Ishikawa (cell line): ENCODE results near the gene KRT28.

Source experiments
- CEBPB ChIP-seq: IDR thresholded peaks from 2 replicates; pipeline ENCODE4 v1.6.1; 2012
- CREB1 ChIP-seq: IDR thresholded peaks from 2 replicates; pipeline ENCODE4 v1.6.1; 2012; ENCODE audit warnings: low read depth
- EGR1 ChIP-seq: IDR thresholded peaks from 2 replicates; pipeline ENCODE4 v1.6.1; 2012
- EP300 ChIP-seq: IDR thresholded peaks from 2 replicates; pipeline ENCODE4 v1.6.1; 2012; ENCODE audit warnings: borderline replicate concordance
- FOXM1 ChIP-seq: IDR thresholded peaks from 2 replicates; pipeline ENCODE4 v1.6.1; 2012; ENCODE audit warnings: low read depth, borderline replicate concordance
- MAX ChIP-seq: IDR thresholded peaks from 2 replicates; pipeline ENCODE4 v1.6.1; 2012
- NFIC ChIP-seq: IDR thresholded peaks from 2 replicates; pipeline ENCODE4 v1.6.1; 2012
- RAD21 ChIP-seq: IDR thresholded peaks from 2 replicates; pipeline ENCODE4 v1.6.1; 2012; ENCODE audit warnings: low read depth
- REST ChIP-seq: IDR thresholded peaks from 2 replicates; pipeline ENCODE4 v1.6.1; 2012; ENCODE audit warnings: low read depth, mild to moderate bottlenecking
- TAF1 ChIP-seq: IDR thresholded peaks from 2 replicates; pipeline ENCODE4 v1.6.1; 2012; ENCODE audit warnings: low read depth, mild to moderate bottlenecking
- TCF12 ChIP-seq: IDR thresholded peaks from 2 replicates; pipeline ENCODE4 v1.6.1; 2012; ENCODE audit warnings: low read depth
- TEAD4 ChIP-seq: IDR thresholded peaks from 2 replicates; pipeline ENCODE4 v1.6.1; 2012
- USF1 ChIP-seq: IDR thresholded peaks from 2 replicates; pipeline ENCODE4 v1.6.1; 2012
- YY1 ChIP-seq: IDR thresholded peaks from 2 replicates; pipeline ENCODE4 v1.6.1; 2012; ENCODE audit warnings: low read depth
- ZBTB7A ChIP-seq: IDR thresholded peaks from 2 replicates; pipeline ENCODE4 v1.6.1; 2012; ENCODE audit warnings: low read depth

The KRT28 gene

GRCh38 chr17:40825599-40825998, 25.8 kb upstream of the KRT28 start:
- no peak for TF ChIP-seq FOXM1
- no peak for TF ChIP-seq USF1
- TF ChIP-seq ZBTB7A, result no peak
- TF ChIP-seq CREB1, result no peak
- no peak for TF ChIP-seq TAF1
- no peak for TF ChIP-seq RAD21

- TF ChIP-seq ZBTB7A, result no peak
- TF ChIP-seq YY1, result no peak
- no peak for TF ChIP-seq REST
- TF ChIP-seq CEBPB, result no peak
- no peak for TF ChIP-seq EP300
- TF ChIP-seq EGR1, result no peak
- no peak for TF ChIP-seq USF1
Measured at GRCh38 chr17:40824015-40824832, 24.5 kb upstream of the KRT28 start.

GRCh38 chr17:40822132-40822812, 22.5 kb upstream of the KRT28 start, which contains the start of gene KRT10:
KRT10 (minus strand) TSS chr17:40822614; CDS start chr17:40822585, 29 bp downstream.
- TF ChIP-seq TCF12, result no peak
- peak; percentile 46; the same call in 1 of the 2 replicates for TF ChIP-seq REST

- TF ChIP-seq FOXM1 (no peak), TEAD4 (no peak), TAF1 (no peak), ZBTB7A (no peak), USF1 (no peak), EGR1 (no peak), TCF12 (no peak)
Measured at GRCh38 chr17:40821536-40821935, 21.8 kb upstream of the KRT28 start.

- no peak for TF ChIP-seq ZBTB7A
- no peak for TF ChIP-seq YY1
- TF ChIP-seq CREB1, result no peak
- no peak for TF ChIP-seq EP300
- no peak for TF ChIP-seq CEBPB
Measured at GRCh38 chr17:40820228-40820838, 20.6 kb upstream of the KRT28 start.

GRCh38 chr17:40819528-40820125, 19.9 kb upstream of the KRT28 start:
- TF ChIP-seq FOXM1, result no peak
- no peak for TF ChIP-seq CEBPB
- TF ChIP-seq NFIC, result no peak
- TF ChIP-seq EGR1, result no peak
- TF ChIP-seq ZBTB7A, result no peak
- TF ChIP-seq TEAD4, result no peak
- no peak for TF ChIP-seq TAF1
- TF ChIP-seq REST, result no peak
- TF ChIP-seq USF1, result no peak
- TF ChIP-seq CREB1, result no peak
- TF ChIP-seq EP300, result no peak
- TF ChIP-seq TCF12, result no peak
- no peak for TF ChIP-seq YY1
- no peak for TF ChIP-seq RAD21
- no peak for TF ChIP-seq MAX
